Measurements from ENCODE around the gene TRPM3. TPM values are rescaled to one million over a fixed set of nuclear protein-coding genes. Genes with fewer than 3 reads are reported as not detected.

Gene TRPM3
- total RNA-seq, 1 experiment from 2014 or later, result not detected

DNA sequence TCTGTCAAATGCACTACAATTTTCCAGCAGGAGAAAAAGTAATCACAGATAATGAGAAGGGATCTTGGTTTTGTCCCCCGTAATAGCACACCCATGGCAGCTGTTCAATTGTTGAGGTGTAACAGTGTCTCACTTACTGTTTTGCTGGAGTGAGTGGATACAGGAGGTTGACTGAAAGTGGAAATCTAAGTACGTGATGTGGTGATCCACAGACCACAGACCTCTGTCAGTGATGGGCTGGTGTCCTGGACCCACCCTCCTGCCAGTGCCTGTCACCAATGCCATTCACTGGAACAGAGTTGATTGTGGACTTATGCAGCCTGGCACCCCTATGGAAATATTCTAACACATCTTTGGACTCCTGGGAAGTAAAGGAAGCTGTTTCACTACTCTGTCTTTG lies 261.7 kb downstream of the TRPM3 start:
- H3K9me3 Mint-ChIP-seq (ENCODE audit: low read depth, unreplicated experiment), result no peaks in the 10 kb centered on the region
- H3K4me1 Mint-ChIP-seq (ENCODE audit: low read depth, unreplicated experiment), result no peaks in the 10 kb centered on the region
- TF ChIP-seq, protein P1, sequence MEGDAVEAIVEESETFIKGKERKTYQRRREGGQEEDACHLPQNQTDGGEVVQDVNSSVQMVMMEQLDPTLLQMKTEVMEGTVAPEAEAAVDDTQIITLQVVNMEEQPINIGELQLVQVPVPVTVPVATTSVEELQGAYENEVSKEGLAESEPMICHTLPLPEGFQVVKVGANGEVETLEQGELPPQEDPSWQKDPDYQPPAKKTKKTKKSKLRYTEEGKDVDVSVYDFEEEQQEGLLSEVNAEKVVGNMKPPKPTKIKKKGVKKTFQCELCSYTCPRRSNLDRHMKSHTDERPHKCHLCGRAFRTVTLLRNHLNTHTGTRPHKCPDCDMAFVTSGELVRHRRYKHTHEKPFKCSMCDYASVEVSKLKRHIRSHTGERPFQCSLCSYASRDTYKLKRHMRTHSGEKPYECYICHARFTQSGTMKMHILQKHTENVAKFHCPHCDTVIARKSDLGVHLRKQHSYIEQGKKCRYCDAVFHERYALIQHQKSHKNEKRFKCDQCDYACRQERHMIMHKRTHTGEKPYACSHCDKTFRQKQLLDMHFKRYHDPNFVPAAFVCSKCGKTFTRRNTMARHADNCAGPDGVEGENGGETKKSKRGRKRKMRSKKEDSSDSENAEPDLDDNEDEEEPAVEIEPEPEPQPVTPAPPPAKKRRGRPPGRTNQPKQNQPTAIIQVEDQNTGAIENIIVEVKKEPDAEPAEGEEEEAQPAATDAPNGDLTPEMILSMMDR (IDR thresholded peaks at IDR 0.05; ENCODE audit: unreplicated experiment), result no peak
- no TSS peak for BruUV-seq (replicated peaks)
- intact Hi-C loops (cut with micrococcal nuclease; ENCODE audit: unreplicated experiment), result loop anchor here (5.0 kb wide), 1 partner anchor 43 kb away; no protein-coding TSS in a partner anchor
- H3K4me3 Mint-ChIP-seq (ENCODE audit: low read depth, unreplicated experiment), result no peak overlapping the region
- H3K27me3 Mint-ChIP-seq (ENCODE audit: unreplicated experiment), result peaks cover 13% of the 10 kb centered on the region
- no peak for DNase-seq
- no peak overlapping the region for H3K27ac Mint-ChIP-seq (ENCODE audit: unreplicated experiment)
- CTCF ChIA-PET, result interaction anchor here (0.5 kb wide), 1 partner anchor 164 kb away, joined by 3 read pairs; no protein-coding TSS in a partner anchor
- H3K36me3 Mint-ChIP-seq (ENCODE audit: insufficient read depth, unreplicated experiment), result no peaks in the 10 kb centered on the region

DNA sequence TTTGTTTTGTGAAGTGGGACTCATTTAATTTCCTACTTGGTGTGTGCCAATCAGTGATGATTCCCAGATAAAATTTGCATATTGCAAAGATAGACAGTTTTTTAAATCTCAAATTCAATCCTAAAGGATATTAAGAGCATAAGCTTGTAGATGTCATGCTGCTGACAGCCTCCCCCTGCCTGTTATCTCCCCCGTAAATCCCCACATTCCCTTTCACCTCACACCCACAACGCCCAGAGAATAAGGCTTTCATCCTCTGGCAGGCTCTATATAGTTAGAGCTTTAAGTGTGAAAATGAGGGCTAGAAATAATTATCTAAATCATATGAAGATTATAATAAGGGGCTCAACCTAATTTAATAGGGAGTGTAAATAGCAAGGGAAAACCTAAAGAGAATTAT lies 265.0 kb downstream of the TRPM3 start:
- BruUV-seq (replicated peaks), result no TSS peak
- intact Hi-C loops (cut with micrococcal nuclease; ENCODE audit: unreplicated experiment), result no loop called here
- peaks cover 15% of the 10 kb centered on the region for H3K27me3 Mint-ChIP-seq (ENCODE audit: unreplicated experiment)

DNA sequence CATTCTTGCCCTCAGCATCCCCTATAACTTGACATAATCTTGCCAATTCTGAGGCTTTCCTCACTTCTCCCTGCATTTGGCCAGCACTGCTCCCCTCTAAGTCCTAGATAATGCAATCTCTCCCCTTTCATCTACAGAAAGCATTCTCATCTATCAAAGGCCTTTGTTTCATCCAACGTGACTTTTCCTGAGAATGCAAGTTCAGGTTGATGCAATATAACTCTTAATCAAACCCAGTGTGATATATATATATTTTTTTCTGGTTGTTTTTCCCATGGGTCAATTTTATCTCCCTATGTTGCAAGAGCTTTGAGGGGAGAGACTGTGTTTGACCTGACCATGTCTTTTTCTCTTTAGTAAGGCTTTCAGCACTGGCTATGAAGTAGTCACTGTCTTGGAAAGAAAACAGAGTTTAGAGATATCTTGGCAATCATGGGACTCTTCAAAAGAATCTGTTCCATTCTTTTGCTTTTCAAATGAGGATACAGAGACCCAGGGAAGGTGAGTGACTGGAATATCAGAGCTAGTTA lies 268.6 kb downstream of the TRPM3 start:
- CTCF ChIA-PET, result no interaction called here
- Mint-ChIP-seq H3K9me3 (ENCODE audit: low read depth, unreplicated experiment) (no peaks in the 10 kb centered on the region), H3K27me3 (ENCODE audit: unreplicated experiment) (peaks cover 15% of the 10 kb centered on the region), H3K27ac (ENCODE audit: unreplicated experiment) (no peak overlapping the region), H3K4me3 (ENCODE audit: low read depth, unreplicated experiment) (no peak overlapping the region), H3K36me3 (ENCODE audit: insufficient read depth, unreplicated experiment) (no peaks in the 10 kb centered on the region), H3K4me1 (ENCODE audit: low read depth, unreplicated experiment) (no peaks in the 10 kb centered on the region)
- TF ChIP-seq, protein P1 (IDR thresholded peaks at IDR 0.05; ENCODE audit: unreplicated experiment), result no peak
- no TSS peak for BruUV-seq (replicated peaks)
- no peak for DNase-seq
- intact Hi-C loops (cut with micrococcal nuclease; ENCODE audit: unreplicated experiment), result no loop called here

More for the DNA sequence above, 265.0 kb downstream of the TRPM3 start:
- DNase-seq, result no peak
- CTCF ChIA-PET, result interaction anchor here (0.6 kb wide), 1 partner anchor 1168 kb away, joined by 4 read pairs; no protein-coding TSS in a partner anchor
- Mint-ChIP-seq H3K27ac (ENCODE audit: unreplicated experiment) (no peak overlapping the region), H3K4me3 (ENCODE audit: low read depth, unreplicated experiment) (no peak overlapping the region), H3K4me1 (ENCODE audit: low read depth, unreplicated experiment) (no peaks in the 10 kb centered on the region), H3K9me3 (ENCODE audit: low read depth, unreplicated experiment) (no peaks in the 10 kb centered on the region), H3K36me3 (ENCODE audit: insufficient read depth, unreplicated experiment) (no peaks in the 10 kb centered on the region)
- TF ChIP-seq, protein P1 (IDR thresholded peaks at IDR 0.05; ENCODE audit: unreplicated experiment), result no peak

DNA sequence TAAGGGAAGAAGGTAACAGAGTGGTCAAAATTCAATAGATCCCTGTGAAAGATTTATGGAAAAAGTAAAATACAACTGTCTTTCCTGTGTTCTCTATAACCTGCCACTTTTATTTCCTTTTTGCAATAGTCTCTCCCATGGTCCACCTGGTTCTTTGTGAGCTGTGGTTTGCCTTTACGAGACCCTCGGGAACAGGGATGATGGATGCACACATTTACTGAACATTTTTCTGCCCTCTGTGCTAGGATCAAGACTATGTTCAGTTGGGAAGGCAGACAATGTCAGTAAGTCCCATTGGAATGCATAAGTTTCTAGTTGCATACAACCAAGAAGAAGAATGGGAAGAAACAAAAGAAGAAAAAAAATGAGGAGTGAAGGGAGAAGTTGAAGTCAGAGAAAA lies 281.2 kb downstream of the TRPM3 start:
- CTCF ChIA-PET, result no interaction called here
- no TSS peak for BruUV-seq (replicated peaks)
- Mint-ChIP-seq H3K4me3 (ENCODE audit: low read depth, unreplicated experiment) (no peak overlapping the region), H3K4me1 (ENCODE audit: low read depth, unreplicated experiment) (no peaks in the 10 kb centered on the region), H3K27ac (ENCODE audit: unreplicated experiment) (no peak overlapping the region), H3K27me3 (ENCODE audit: unreplicated experiment) (peaks cover 21% of the 10 kb centered on the region), H3K9me3 (ENCODE audit: low read depth, unreplicated experiment) (no peaks in the 10 kb centered on the region), H3K36me3 (ENCODE audit: insufficient read depth, unreplicated experiment) (no peaks in the 10 kb centered on the region)
- no peak for DNase-seq
- TF ChIP-seq, protein P1 (IDR thresholded peaks at IDR 0.05; ENCODE audit: unreplicated experiment), result no peak
- intact Hi-C loops (cut with micrococcal nuclease; ENCODE audit: unreplicated experiment), result no loop called here
